GM23338 (cell line): ENCODE measurements around the gene NTN3.

Experiments
- CTCF ChIP-seq, 2 experiments: fragments of 200-600 bp in 1 of 2; sonication (generic) in 1 of 2; conservative IDR thresholded peaks; 2 replicates each; pipeline versions ENCODE4 v1.5.1 to v1.6.1; 2016 to 2017; ENCODE audit warnings: antibody characterized with exemption in 2 of 2, low read depth in 2 of 2, mild to moderate bottlenecking in 2 of 2, moderate library complexity in 1 of 2
- ETS1 ChIP-seq: IDR thresholded peaks from 2 replicates; pipeline ENCODE4 v1.6.1; 2016; ENCODE audit warnings: antibody characterized with exemption
- EZH2 ChIP-seq: fragments of 200-600 bp; sonication (generic); IDR thresholded peaks from one replicate; pipeline ENCODE4 v1.8.0; 2017; ENCODE audit warnings: antibody characterized with exemption, mild to moderate bottlenecking, low read depth; ENCODE audit not compliant: unreplicated experiment
- JUNB ChIP-seq: IDR thresholded peaks from one replicate; pipeline ENCODE4 v1.6.1; 2016; ENCODE audit warnings: antibody characterized with exemption; ENCODE audit not compliant: unreplicated experiment

GRCh38 chr16:2482708-2483534 is 11.8 kb downstream of the NTN3 start:
- TF ChIP-seq EZH2 (no peak), CTCF (conservative IDR thresholded peaks at IDR 0.05; ENCODE audit: low read depth in 2 of 2) (no peak), JUNB (no peak), ETS1 (no peak)
